IMR-90 (cell line): Measurements from ENCODE around the gene ERC2. TPM values are rescaled to one million over a fixed set of nuclear protein-coding genes. Genes with fewer than 3 reads are reported as not detected.

ENCODE experiments used
- ATAC-seq: fragments of 200-7000 bp; cut with Tn5 transposase; 2 replicates; pipeline ENCODE4 v1.9.1; 2020; ENCODE audit warnings: low read depth, mild to moderate bottlenecking, moderate library complexity
- BruUV-seq: library from RNA; stranded (reverse); fragments of 400-500 nt; replicated peaks from 2 replicates; lab custom pipeline; 2021; lab: Mats Ljungman, UMichigan
- CTCF ChIA-PET: fragments of 300-600 bp; formaldehyde crosslinking; extraction: SDS; loops from one replicate; lab custom pipeline; 2021; ENCODE audit warnings: antibody characterized with exemption; lab: Yijun Ruan, JAX
- POLR2A ChIA-PET: fragments of 300-600 bp; sonication (Branson Sonifier 250); formaldehyde crosslinking; loops from one replicate; lab custom pipeline; 2022; ENCODE audit warnings: antibody characterized with exemption; ENCODE audit not compliant: unreplicated experiment; lab: Charles Lee
- DNase-seq: peaks from one replicate; pipeline ENCODE4 v3.0.0; 2013
- H2AFZ ChIP-seq: replicated peaks from 2 replicates; pipeline ENCODE3; 2013; ENCODE audit warnings: low read length, mild to moderate bottlenecking; ENCODE audit not compliant: poor library complexity
- H2AK5ac ChIP-seq: 2 replicates; pipeline ENCODE4 v1.6.1; 2013; ENCODE audit warnings: low read depth, low read length, inconsistent platforms
- H2AK9ac ChIP-seq: replicated peaks from 2 replicates; pipeline ENCODE3; 2013; ENCODE audit warnings: mild to moderate bottlenecking, low read depth, low read length, moderate library complexity; ENCODE audit not compliant: poor library complexity
- H2BK120ac ChIP-seq: 2 replicates; pipeline ENCODE4 v1.6.1; 2013; ENCODE audit warnings: low read depth, low read length, inconsistent platforms
- H2BK15ac ChIP-seq: 3 replicates; pipeline ENCODE4 v1.6.1; 2013; ENCODE audit warnings: low read depth, low read length, inconsistent platforms
- H2BK20ac ChIP-seq: 2 replicates; pipeline ENCODE4 v1.6.1; 2013; ENCODE audit warnings: low read depth, mild to moderate bottlenecking, inconsistent platforms, low read length, moderate library complexity
- H2BK5ac ChIP-seq: 2 replicates; pipeline ENCODE4 v1.6.1; 2013; ENCODE audit warnings: mild to moderate bottlenecking, low read depth, low read length, inconsistent platforms; ENCODE audit not compliant: poor library complexity, severe bottlenecking
- H3K14ac ChIP-seq: replicated peaks from 2 replicates; pipeline ENCODE4 v1.6.1; 2013; ENCODE audit warnings: low read depth, low read length, inconsistent platforms
- H3K18ac ChIP-seq: 2 replicates; pipeline ENCODE4 v1.6.1; 2013; ENCODE audit warnings: low read depth, low read length, control low read depth
- H3K23ac ChIP-seq: 2 replicates; pipeline ENCODE4 v1.6.1; 2013; ENCODE audit warnings: low read depth, low read length, inconsistent platforms
- H3K27ac ChIP-seq: 2 replicates; pipeline ENCODE4 v1.5.1; 2013; ENCODE audit warnings: mild to moderate bottlenecking, control low read depth, low read length; ENCODE audit not compliant: insufficient read depth
- H3K27me3 ChIP-seq: 2 replicates; pipeline ENCODE4 v1.6.1; 2013; ENCODE audit warnings: low read length; ENCODE audit not compliant: control insufficient read depth, insufficient read depth
- H3K36me3 ChIP-seq: 2 replicates; pipeline ENCODE4 v1.6.1; 2013; ENCODE audit warnings: low read length, mixed read lengths; ENCODE audit not compliant: control insufficient read depth, insufficient read depth
- H3K4ac ChIP-seq: 2 replicates; pipeline ENCODE4 v1.6.1; 2013; ENCODE audit warnings: low read depth, low read length, inconsistent platforms
- H3K4me1 ChIP-seq: 2 replicates; pipeline ENCODE4 v1.6.1; 2013; ENCODE audit warnings: low read length, mixed read lengths; ENCODE audit not compliant: control insufficient read depth, insufficient read depth
- H3K4me2 ChIP-seq: 2 replicates; pipeline ENCODE4 v1.6.1; 2013; ENCODE audit warnings: low read depth, mild to moderate bottlenecking, control low read depth, low read length, moderate library complexity
- H3K4me3 ChIP-seq: 2 replicates; pipeline ENCODE4 v1.5.1; 2013; ENCODE audit warnings: low read depth, mild to moderate bottlenecking, control low read depth, low read length, moderate library complexity; ENCODE audit not compliant: insufficient read depth
- H3K56ac ChIP-seq: 2 replicates; pipeline ENCODE4 v1.6.1; 2013; ENCODE audit warnings: low read length, inconsistent platforms; ENCODE audit not compliant: insufficient read depth; ENCODE audit errors: extremely low read depth
- H3K79me1 ChIP-seq, 2 experiments: 2 replicates each; pipeline ENCODE4 v1.6.1; 2013; ENCODE audit warnings: low read length in 2 of 2, inconsistent platforms in 1 of 2, low read depth in 1 of 2
- H3K9ac ChIP-seq: 2 replicates; pipeline ENCODE4 v1.6.1; 2013; ENCODE audit warnings: low read depth, low read length, control low read depth
- H3K9me1 ChIP-seq: 2 replicates; pipeline ENCODE4 v1.6.1; 2013; ENCODE audit warnings: low read length, inconsistent platforms; ENCODE audit not compliant: insufficient read depth
- H3K9me3 ChIP-seq: 2 replicates; pipeline ENCODE4 v1.6.1; 2013; ENCODE audit warnings: low read length; ENCODE audit not compliant: control insufficient read depth, insufficient read depth
- H4K20me1 ChIP-seq: 2 replicates; pipeline ENCODE4 v1.6.1; 2013; ENCODE audit warnings: low read length, inconsistent platforms; ENCODE audit not compliant: insufficient read depth
- H4K5ac ChIP-seq: 2 replicates; pipeline ENCODE4 v1.6.1; 2013; ENCODE audit warnings: mild to moderate bottlenecking, low read depth, low read length, control low read depth
- H4K8ac ChIP-seq, 2 experiments: 2 replicates each; pipeline ENCODE4 v1.6.1; 2013; ENCODE audit warnings: low read depth in 2 of 2, low read length in 2 of 2, control low read depth in 1 of 2, inconsistent platforms in 1 of 2
- H4K91ac ChIP-seq: 2 replicates; pipeline ENCODE4 v1.6.1; 2013; ENCODE audit warnings: low read depth, low read length, inconsistent platforms; ENCODE audit not compliant: insufficient read depth
- BHLHE40 ChIP-seq: fragments of 150-350 bp; IDR thresholded peaks from 2 replicates; pipeline ENCODE4 v1.6.1; 2016; ENCODE audit warnings: mild to moderate bottlenecking, low read depth, low read length
- CEBPB ChIP-seq: IDR thresholded peaks from 2 replicates; pipeline ENCODE4 v1.6.1; 2012; ENCODE audit warnings: low read depth, low read length, improper control_type of control experiment
- FOS ChIP-seq: fragments of 150-350 bp; IDR thresholded peaks from 2 replicates; pipeline ENCODE4 v1.6.1; 2016; ENCODE audit warnings: low read depth, low read length
- MXI1 ChIP-seq: IDR thresholded peaks from 2 replicates; pipeline ENCODE4 v1.6.1; 2012; ENCODE audit warnings: low read depth, mild to moderate bottlenecking, low read length, moderate library complexity, borderline replicate concordance
- NFE2L2 ChIP-seq: fragments of 150-350 bp; IDR thresholded peaks from 2 replicates; pipeline ENCODE4 v1.6.1; 2016; ENCODE audit warnings: low read depth, mild to moderate bottlenecking, low read length
- POLR2A ChIP-seq: IDR thresholded peaks from 2 replicates; pipeline ENCODE4 v1.6.1; 2012; ENCODE audit warnings: mild to moderate bottlenecking, low read depth, low read length
- RAD21 ChIP-seq: IDR thresholded peaks from 2 replicates; pipeline ENCODE4 v1.6.1; 2012; ENCODE audit warnings: low read length, improper control_type of control experiment
- RCOR1 ChIP-seq: IDR thresholded peaks from 2 replicates; pipeline ENCODE4 v1.6.1; 2012; ENCODE audit warnings: mild to moderate bottlenecking, low read length, improper control_type of control experiment; ENCODE audit not compliant: insufficient replicate concordance
- SMC3 ChIP-seq: fragments of 150-350 bp; IDR thresholded peaks from 2 replicates; pipeline ENCODE4 v1.6.1; 2016; ENCODE audit warnings: low read depth, mild to moderate bottlenecking, antibody characterized with exemption, low read length, moderate library complexity
- USF2 ChIP-seq: fragments of 150-350 bp; IDR thresholded peaks from 2 replicates; pipeline ENCODE4 v1.6.1; 2017; ENCODE audit warnings: mild to moderate bottlenecking, antibody characterized with exemption, low read length, low read depth
- WGBS, 2 experiments: methylation state at CpG; one replicate each; pipeline versions ENCODE4 v1.1.5 to v1.1.7; 2013; ENCODE audit warnings: missing lambda C conversion rate in 2 of 2; ENCODE audit not compliant: insufficient read length in 1 of 2; ENCODE audit errors: extremely low coverage in 2 of 2; 5-methylcytosine and 5-hydroxymethylcytosine counted together
- dilution Hi-C: fragments of 300-500 bp; cut with HindIII; formaldehyde crosslinking; loops from one replicate; pipeline ENCODE4 v1.14.3; 2018; ENCODE audit warnings: low sequenced_read_pairs; ENCODE audit not compliant: unreplicated experiment
- in situ Hi-C: fragments of 300-500 bp; cut with MboI; formaldehyde crosslinking; loops from 3 replicates; pipeline ENCODE4 v1.14.3; 2019; ENCODE audit warnings: low sequenced_read_pairs, inconsistent platforms, mixed read lengths
- intact Hi-C: fragments of 100-400 bp; cut with micrococcal nuclease; formaldehyde crosslinking; loops from 2 replicates; pipeline ENCODE4 v1.10.0; 2022
- polyA plus RNA-seq, 3 experiments: library from polyadenylated mRNA; depleted of rRNA; stranded (reverse); fragments of >200 nt; gene quantifications; 2 replicates each; pipeline ENCODE4 v1.2.3, GENCODE V29; 2012; ENCODE audit warnings: low replicate concordance in 1 of 3
- total RNA-seq: library from RNA; depleted of rRNA; stranded (reverse); fragments of >200 nt; gene quantifications from 2 replicates; pipeline ENCODE4 v1.2.3, GENCODE V29; 2012

ERC2 gene
- total and polyA plus RNA-seq, 2 of the 4 experiments (the other 2 are of a cell fraction): 0.17 to 0.18 TPM

GRCh38 chr3:56089739-56090138, 378.5 kb downstream of the ERC2 start:
- no peaks in the 10 kb centered on the region for H3K36me3 ChIP-seq
- no peak overlapping the region for H2AFZ ChIP-seq
- H3K27ac ChIP-seq: no peak overlapping the region
- H3K79me1 ChIP-seq: no peaks in the 10 kb centered on the region
- dilution Hi-C loops (no loop called here), intact Hi-C loops (no loop called here), in situ Hi-C loops (no loop called here)
- ChIA-PET CTCF (interaction anchor here (0.8 kb wide), 1 partner anchor 17 kb away, joined by 4 read pairs; no protein-coding TSS in a partner anchor), POLR2A (no interaction called here)
- H2BK120ac ChIP-seq: no peak overlapping the region
- BruUV-seq: no TSS peak
- H3K18ac ChIP-seq: no peak overlapping the region
- no peak overlapping the region for H2AK5ac ChIP-seq
- WGBS, 2 experiments: no CpG with 5 or more reads among the region's 2 CpGs
- no peak overlapping the region for H3K56ac ChIP-seq
- no peak overlapping the region for H3K14ac ChIP-seq
- H4K5ac ChIP-seq: no peak overlapping the region
- H3K9me3 ChIP-seq: no peaks in the 10 kb centered on the region
- H4K8ac ChIP-seq: no peak overlapping the region
- TF ChIP-seq NFE2L2: no peak
- no peak for TF ChIP-seq BHLHE40
- TF ChIP-seq FOS: no peak
- no peak for TF ChIP-seq RAD21
- TF ChIP-seq SMC3: no peak
- TF ChIP-seq USF2: no peak
- no peak for TF ChIP-seq MXI1
- TF ChIP-seq POLR2A: no peak
- TF ChIP-seq RCOR1: no peak
- no peak for TF ChIP-seq CEBPB
- H3K4ac ChIP-seq: no peak overlapping the region
- no peak overlapping the region for H2AK9ac ChIP-seq
- no peak overlapping the region for H3K4me2 ChIP-seq
- ATAC-seq (no peak), DNase-seq (no peak)
- H2BK5ac ChIP-seq: no peak overlapping the region
- no peaks in the 10 kb centered on the region; the same call in 1 of the 2 replicates for H3K27me3 ChIP-seq
- H2BK20ac ChIP-seq: no peak overlapping the region
- H4K20me1 ChIP-seq: no peaks in the 10 kb centered on the region
- no peak overlapping the region for H3K23ac ChIP-seq
- no peak overlapping the region for H3K9ac ChIP-seq
- H3K9me1 ChIP-seq: no peaks in the 10 kb centered on the region
- no peak overlapping the region for H3K4me3 ChIP-seq
- H2BK15ac ChIP-seq: no peak overlapping the region
- no peaks in the 10 kb centered on the region for H3K4me1 ChIP-seq
- H4K91ac ChIP-seq: no peak overlapping the region
